Neural cell (in vitro differentiated cells): ENCODE results near the gene PCOLCE2. TPM values are rescaled to one million over a fixed set of nuclear protein-coding genes. Genes with fewer than 3 reads are reported as not detected.

Experiments used
- H2AFZ ChIP-seq: fragments of 200-600, 300-800 bp; sonication (generic), shearing (Covaris generic); 2 replicates; pipeline ENCODE4 v1.6.0; 2014; ENCODE audit warnings: low read depth, mild to moderate bottlenecking, antibody characterized with exemption, low read length, moderate library complexity
- H3F3A ChIP-seq: fragments of 200-600 bp; shearing (Covaris generic); 2 replicates; pipeline ENCODE4 v1.6.1; 2016; ENCODE audit warnings: mild to moderate bottlenecking, moderate library complexity, mixed read lengths, antibody characterized with exemption, low read length; ENCODE audit not compliant: insufficient read depth, poor library complexity, severe bottlenecking
- H3K27ac ChIP-seq: fragments of 200-600, 300-800 bp; sonication (generic), shearing (Covaris generic); 2 replicates; pipeline ENCODE4 v1.5.1; 2014; ENCODE audit warnings: mild to moderate bottlenecking, low read length, moderate library complexity
- H3K27me3 ChIP-seq: fragments of 300-800, 200-600 bp; sonication (generic), shearing (Covaris generic); 2 replicates; pipeline ENCODE4 v1.6.0; 2014; ENCODE audit warnings: mild to moderate bottlenecking, low read depth, low read length, moderate library complexity; ENCODE audit not compliant: insufficient read depth
- H3K36me3 ChIP-seq: fragments of 300-800, 200-600 bp; sonication (generic), shearing (Covaris generic); 2 replicates; pipeline ENCODE4 v1.5.1; 2014; ENCODE audit warnings: mild to moderate bottlenecking, antibody characterized with exemption, low read length, moderate library complexity; ENCODE audit not compliant: insufficient read depth
- H3K4me2 ChIP-seq: fragments of 300-800, 200-600 bp; sonication (generic), shearing (Covaris generic); 2 replicates; pipeline ENCODE4 v1.6.0; 2014; ENCODE audit warnings: mild to moderate bottlenecking, low read length
- H3K4me3 ChIP-seq: fragments of 300-800, 200-600 bp; sonication (generic), shearing (Covaris generic); 2 replicates; pipeline ENCODE4 v1.5.1; 2014; ENCODE audit warnings: mild to moderate bottlenecking, low read length, moderate library complexity
- H3K79me2 ChIP-seq: fragments of 200-600 bp; shearing (Covaris generic); replicated peaks from 2 replicates; pipeline ENCODE4 v1.6.0; 2014; ENCODE audit warnings: mild to moderate bottlenecking, low read length, moderate library complexity; ENCODE audit not compliant: insufficient read depth
- H3K9ac ChIP-seq: fragments of 300-800, 200-600 bp; sonication (generic), shearing (Covaris generic); 2 replicates; pipeline ENCODE4 v1.6.1; 2016; ENCODE audit warnings: mild to moderate bottlenecking, low read length, mixed read lengths
- H3K9me2 ChIP-seq: fragments of 200-600 bp; shearing (Covaris generic); 2 replicates; pipeline ENCODE4 v1.6.1; 2016; ENCODE audit warnings: mild to moderate bottlenecking, low read length, mixed read lengths; ENCODE audit not compliant: insufficient read depth
- H3K9me3 ChIP-seq: fragments of 200-600, 300-800 bp; sonication (generic), shearing (Covaris generic); 2 replicates; pipeline ENCODE4 v1.6.1; 2016; ENCODE audit warnings: mild to moderate bottlenecking, mixed run types, low read length, moderate library complexity, mixed read lengths
- H4K20me1 ChIP-seq: fragments of 200-600 bp; shearing (Covaris generic); 2 replicates; pipeline ENCODE4 v1.6.1; 2016; ENCODE audit warnings: mild to moderate bottlenecking, mixed run types; ENCODE audit not compliant: insufficient read depth
- EP300 ChIP-seq: fragments of 450-650 bp; conservative IDR thresholded peaks from 2 replicates; pipeline ENCODE4 v1.6.1; 2014; ENCODE audit warnings: antibody characterized with exemption, mild to moderate bottlenecking, moderate library complexity; ENCODE audit not compliant: poor library complexity, severe bottlenecking
- EZH2 ChIP-seq: fragments of 200-600, 300-800 bp; shearing (Covaris generic), sonication (generic); IDR thresholded peaks from 2 replicates; pipeline ENCODE4 v1.6.1; 2014; ENCODE audit warnings: antibody characterized with exemption, low read length, borderline replicate concordance, mild to moderate bottlenecking; ENCODE audit not compliant: insufficient read depth, poor library complexity, severe bottlenecking
- MXI1 ChIP-seq: fragments of 450-650 bp; conservative IDR thresholded peaks from 2 replicates; pipeline ENCODE4 v1.6.1; 2014; ENCODE audit warnings: antibody characterized with exemption, mild to moderate bottlenecking; ENCODE audit not compliant: poor library complexity, severe bottlenecking
- POLR2AphosphoS5 ChIP-seq: IDR thresholded peaks from 2 replicates; pipeline ENCODE4 v1.6.1; 2012
- RAD21 ChIP-seq: fragments of 450-650 bp; conservative IDR thresholded peaks from 2 replicates; pipeline ENCODE4 v1.6.1; 2014; ENCODE audit warnings: antibody characterized with exemption, mild to moderate bottlenecking, moderate library complexity
- SMC3 ChIP-seq: fragments of 450-650 bp; conservative IDR thresholded peaks from 2 replicates; pipeline ENCODE4 v1.6.1; 2014; ENCODE audit warnings: antibody characterized with exemption, mild to moderate bottlenecking, moderate library complexity; ENCODE audit not compliant: poor library complexity
- TAF1 ChIP-seq: IDR thresholded peaks from 2 replicates; pipeline ENCODE4 v1.6.1; 2012; ENCODE audit warnings: low read depth
- polyA plus RNA-seq: library from polyadenylated mRNA; depleted of rRNA; stranded (reverse); fragments of >200 nt; gene quantifications from 2 replicates; pipeline ENCODE4 v1.2.3, GENCODE V29; 2014
- TF ChIP-seq, protein P1 (sequence below): IDR thresholded peaks from 2 replicates; pipeline ENCODE4 v1.6.1; 2012; ENCODE audit warnings: borderline replicate concordance
- TF ChIP-seq, protein P2 (sequence below): fragments of 450-650 bp; IDR thresholded peaks from 2 replicates; pipeline ENCODE4 v1.5.1; 2014; ENCODE audit warnings: antibody characterized with exemption, mild to moderate bottlenecking, moderate library complexity; ENCODE audit not compliant: poor library complexity, severe bottlenecking

Gene PCOLCE2
- polyA plus RNA-seq, 1 donor from 2014 or later = 29.2 TPM

DNA sequence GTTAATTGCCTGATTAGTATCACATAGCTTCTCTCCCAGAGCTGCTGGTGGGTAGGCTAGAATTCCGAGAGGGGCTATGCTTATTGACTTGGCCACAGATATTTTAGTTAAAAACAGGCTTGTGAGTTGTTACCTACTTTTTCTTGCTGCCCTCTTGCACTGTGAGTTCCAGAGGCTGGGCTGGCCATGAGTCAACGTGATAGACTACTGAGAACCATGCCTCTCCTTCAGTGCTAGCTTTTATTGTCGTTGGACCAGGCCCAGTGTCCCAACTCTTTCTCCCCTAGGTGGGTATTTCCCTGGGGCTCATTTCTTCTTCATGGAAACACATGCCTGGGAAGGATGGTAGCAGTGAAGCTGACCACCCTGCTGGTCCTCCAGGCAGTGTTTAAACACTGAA lies 20.4 kb upstream of the PCOLCE2 start:
- Histone ChIP-seq H4K20me1 (no peaks in the 10 kb centered on the region), H3K4me2 (no peak overlapping the region), H3K79me2 (no peaks in the 10 kb centered on the region), H3K4me3 (no peak overlapping the region), H3K9ac (no peak overlapping the region), H3K9me3 (no peaks in the 10 kb centered on the region), H2AFZ (no peak overlapping the region), H3K36me3 (no peaks in the 10 kb centered on the region), H3F3A (no peaks in the 10 kb centered on the region), H3K27me3 (no peaks in the 10 kb centered on the region), H3K27ac (no peak overlapping the region), H3K9me2 (no peaks in the 10 kb centered on the region)
- TF ChIP-seq TAF1 = no peak
- no peak for TF ChIP-seq EP300
- TF ChIP-seq, protein P1, sequence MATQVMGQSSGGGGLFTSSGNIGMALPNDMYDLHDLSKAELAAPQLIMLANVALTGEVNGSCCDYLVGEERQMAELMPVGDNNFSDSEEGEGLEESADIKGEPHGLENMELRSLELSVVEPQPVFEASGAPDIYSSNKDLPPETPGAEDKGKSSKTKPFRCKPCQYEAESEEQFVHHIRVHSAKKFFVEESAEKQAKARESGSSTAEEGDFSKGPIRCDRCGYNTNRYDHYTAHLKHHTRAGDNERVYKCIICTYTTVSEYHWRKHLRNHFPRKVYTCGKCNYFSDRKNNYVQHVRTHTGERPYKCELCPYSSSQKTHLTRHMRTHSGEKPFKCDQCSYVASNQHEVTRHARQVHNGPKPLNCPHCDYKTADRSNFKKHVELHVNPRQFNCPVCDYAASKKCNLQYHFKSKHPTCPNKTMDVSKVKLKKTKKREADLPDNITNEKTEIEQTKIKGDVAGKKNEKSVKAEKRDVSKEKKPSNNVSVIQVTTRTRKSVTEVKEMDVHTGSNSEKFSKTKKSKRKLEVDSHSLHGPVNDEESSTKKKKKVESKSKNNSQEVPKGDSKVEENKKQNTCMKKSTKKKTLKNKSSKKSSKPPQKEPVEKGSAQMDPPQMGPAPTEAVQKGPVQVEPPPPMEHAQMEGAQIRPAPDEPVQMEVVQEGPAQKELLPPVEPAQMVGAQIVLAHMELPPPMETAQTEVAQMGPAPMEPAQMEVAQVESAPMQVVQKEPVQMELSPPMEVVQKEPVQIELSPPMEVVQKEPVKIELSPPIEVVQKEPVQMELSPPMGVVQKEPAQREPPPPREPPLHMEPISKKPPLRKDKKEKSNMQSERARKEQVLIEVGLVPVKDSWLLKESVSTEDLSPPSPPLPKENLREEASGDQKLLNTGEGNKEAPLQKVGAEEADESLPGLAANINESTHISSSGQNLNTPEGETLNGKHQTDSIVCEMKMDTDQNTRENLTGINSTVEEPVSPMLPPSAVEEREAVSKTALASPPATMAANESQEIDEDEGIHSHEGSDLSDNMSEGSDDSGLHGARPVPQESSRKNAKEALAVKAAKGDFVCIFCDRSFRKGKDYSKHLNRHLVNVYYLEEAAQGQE = no peak
- TF ChIP-seq SMC3 = no peak
- TF ChIP-seq, protein P2, sequence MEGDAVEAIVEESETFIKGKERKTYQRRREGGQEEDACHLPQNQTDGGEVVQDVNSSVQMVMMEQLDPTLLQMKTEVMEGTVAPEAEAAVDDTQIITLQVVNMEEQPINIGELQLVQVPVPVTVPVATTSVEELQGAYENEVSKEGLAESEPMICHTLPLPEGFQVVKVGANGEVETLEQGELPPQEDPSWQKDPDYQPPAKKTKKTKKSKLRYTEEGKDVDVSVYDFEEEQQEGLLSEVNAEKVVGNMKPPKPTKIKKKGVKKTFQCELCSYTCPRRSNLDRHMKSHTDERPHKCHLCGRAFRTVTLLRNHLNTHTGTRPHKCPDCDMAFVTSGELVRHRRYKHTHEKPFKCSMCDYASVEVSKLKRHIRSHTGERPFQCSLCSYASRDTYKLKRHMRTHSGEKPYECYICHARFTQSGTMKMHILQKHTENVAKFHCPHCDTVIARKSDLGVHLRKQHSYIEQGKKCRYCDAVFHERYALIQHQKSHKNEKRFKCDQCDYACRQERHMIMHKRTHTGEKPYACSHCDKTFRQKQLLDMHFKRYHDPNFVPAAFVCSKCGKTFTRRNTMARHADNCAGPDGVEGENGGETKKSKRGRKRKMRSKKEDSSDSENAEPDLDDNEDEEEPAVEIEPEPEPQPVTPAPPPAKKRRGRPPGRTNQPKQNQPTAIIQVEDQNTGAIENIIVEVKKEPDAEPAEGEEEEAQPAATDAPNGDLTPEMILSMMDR = no peak
- no peak for TF ChIP-seq EZH2
- TF ChIP-seq RAD21 = no peak
- no peak for TF ChIP-seq POLR2AphosphoS5
- TF ChIP-seq MXI1 = no peak

DNA sequence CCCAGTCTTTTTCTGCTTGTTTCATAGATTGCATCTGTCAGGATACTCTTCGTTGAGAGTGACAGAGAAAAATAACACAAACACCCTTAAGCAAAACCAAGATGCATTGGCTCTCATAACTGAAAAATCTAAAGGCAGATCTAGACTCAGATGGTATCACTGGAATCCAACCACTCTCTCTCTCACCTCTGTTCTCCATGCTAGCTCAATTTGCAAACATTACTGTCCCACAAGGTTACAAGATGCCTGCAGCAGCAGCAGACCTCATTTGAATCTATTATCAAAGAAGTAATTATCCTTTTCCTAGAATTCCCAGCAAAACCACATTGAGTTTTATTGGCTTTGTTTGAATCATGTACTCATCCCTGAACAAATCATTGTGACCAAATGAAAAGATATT lies 19.1 kb upstream of the PCOLCE2 start:
- Histone ChIP-seq H3K9me2 (no peaks in the 10 kb centered on the region), H3F3A (no peaks in the 10 kb centered on the region), H3K27me3 (no peaks in the 10 kb centered on the region), H3K4me2 (no peak overlapping the region), H4K20me1 (no peaks in the 10 kb centered on the region), H3K9ac (no peak overlapping the region), H2AFZ (no peak overlapping the region), H3K4me3 (no peak overlapping the region), H3K36me3 (no peaks in the 10 kb centered on the region), H3K9me3 (no peaks in the 10 kb centered on the region), H3K79me2 (no peaks in the 10 kb centered on the region), H3K27ac (no peak overlapping the region)
- TF ChIP-seq TAF1 (no peak), SMC3 (no peak), MXI1 (no peak), EZH2 (no peak), POLR2AphosphoS5 (no peak)
- TF ChIP-seq, protein P1 = no peak
- TF ChIP-seq, protein P2 = no peak
